Measurements from ENCODE around the gene JAKMIP2.
A peak's percentile ranks its signal among the peaks of the same experiment; 100 is the strongest.
"Not testable (repeated sequence)": the region's sequence is repeated elsewhere in the genome, so short reads cannot be mapped to it uniquely, and the experiment has no call there.

JAKMIP2 gene

DNA sequence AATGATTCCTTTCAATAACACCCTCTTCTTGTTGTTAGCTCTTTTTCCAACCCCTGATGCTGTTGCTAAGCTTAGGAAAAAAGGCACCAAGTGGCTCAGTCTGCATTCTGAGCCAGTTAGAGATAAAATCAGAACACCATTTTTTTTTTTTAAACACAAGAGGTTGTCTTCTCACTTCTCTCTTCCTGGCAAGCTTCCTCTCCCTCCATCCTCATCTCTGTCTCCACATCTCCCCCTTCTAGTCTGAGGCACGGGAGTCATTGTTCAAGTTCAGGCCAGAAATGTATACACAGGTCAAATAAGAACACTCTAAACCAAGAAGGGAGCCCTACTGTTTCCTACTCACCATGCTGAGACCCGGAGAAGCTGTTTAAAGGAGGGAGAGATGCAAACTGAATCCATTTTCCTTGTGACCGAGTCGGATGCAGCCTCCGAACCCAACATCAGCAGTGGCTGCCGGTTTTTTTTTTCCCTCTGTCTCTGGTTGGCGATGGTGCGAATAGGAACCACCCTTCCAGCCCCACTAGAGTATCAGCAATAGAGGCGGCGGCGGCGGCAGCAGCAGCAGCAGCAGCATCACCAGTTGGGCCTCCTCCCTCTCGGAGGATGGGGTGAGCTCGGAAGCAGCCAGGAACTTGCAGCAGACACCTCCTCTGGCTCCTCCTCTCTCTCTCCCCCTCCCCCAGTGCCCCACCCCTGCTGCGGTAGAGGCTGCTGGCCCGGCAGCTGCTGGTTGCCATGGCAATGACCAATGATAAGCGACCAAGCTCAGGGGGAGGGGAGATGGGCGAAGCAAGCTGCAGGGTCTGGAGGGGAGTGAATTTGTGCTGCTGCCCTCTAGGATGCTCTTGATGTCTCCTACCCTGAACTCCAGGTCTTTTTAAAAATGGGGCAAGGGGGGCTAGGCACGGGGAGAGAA, at the start of gene JAKMIP2:
Gene JAKMIP2 (minus strand): TSS at position 619 of the 919 bp plus-strand sequence. CDS start 110,922 bp downstream, outside the sequence.
- peak; percentile 95 for DNase-seq

DNA sequence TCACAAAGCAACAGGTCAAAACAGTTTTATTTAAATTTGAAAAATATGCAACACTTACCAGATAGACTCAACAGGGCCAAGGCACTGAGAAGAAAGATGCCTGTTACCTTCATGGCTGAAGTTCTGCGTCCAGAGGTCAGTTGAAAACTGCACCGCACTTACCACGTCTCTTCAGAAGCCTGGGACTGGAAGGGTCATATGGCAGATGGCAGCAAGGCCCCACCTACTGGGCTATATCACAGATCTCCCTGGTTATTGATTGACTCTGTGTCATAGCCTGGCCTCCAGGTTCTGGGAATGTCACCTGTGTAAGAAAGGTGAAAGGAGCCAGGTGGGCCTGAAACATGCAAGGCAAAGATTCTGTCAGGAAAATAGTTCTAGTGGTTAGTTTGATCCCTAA, 48.9 kb upstream of the JAKMIP2 start, which contains the start of gene SPINK1:
Gene SPINK1 (minus strand): TSS at position 207 of the 400 bp plus-strand sequence. CDS start 94 bp downstream, at position 113.
- DNase-seq: no peak

DNA sequence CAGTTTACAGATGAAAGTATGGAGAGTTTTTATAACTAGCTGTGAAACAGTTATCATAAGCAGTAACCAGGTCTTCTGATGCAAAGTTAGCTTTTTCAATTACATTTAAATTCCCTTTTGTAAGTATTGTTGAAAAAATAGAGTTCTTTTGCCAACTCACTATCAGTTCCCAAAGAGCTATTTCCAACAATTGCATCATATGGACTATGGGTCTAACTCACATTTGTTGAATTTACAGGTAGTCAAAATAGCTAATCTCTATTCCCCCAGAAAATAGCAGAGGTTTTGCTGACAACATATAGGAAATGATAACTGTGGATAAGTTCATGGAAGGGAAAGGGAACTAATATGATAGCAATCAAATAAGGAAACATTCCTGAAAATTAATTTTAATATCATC, 47.5 kb upstream of the JAKMIP2 start:
- no peak for DNase-seq

DNA sequence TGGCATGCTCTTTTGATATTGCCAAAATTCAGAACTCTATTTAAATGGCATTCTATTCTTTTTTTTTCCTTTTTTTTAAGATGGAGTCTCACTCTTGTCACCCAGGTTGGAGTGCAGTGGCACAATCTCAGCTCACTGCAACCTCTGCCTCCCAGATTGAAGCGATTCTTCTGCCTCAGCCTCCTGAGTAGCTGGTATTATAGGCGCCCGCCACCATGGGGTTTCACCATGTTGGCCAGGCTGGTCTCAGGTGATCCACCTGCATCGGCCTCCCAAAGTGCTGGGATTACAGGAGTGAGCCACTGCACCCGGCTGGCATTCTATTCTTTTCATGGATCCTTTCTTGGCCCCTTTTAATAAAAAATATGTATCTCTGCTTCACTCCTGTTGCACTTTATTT, 44.5 kb upstream of the JAKMIP2 start:
- DNase-seq: not testable (repeated sequence)

DNA sequence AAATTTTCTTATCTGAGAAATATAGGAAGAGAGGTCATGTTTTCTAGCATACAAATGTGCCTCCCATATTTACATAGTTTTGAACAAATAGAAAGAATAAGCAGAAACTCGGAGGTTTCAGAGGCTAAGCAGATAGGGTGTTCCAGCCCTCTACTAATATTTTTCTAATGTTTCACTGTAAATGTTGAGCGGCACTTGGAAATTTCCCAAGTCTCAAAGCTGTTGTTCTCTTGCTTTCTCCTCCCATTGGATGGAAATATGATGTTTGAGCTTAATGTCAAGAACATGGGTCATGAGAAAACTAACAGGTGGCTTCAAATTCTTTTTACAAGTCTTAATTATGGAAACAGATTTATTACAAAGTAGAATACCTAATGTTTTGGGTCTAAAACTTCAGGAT, 43.8 kb upstream of the JAKMIP2 start:
- no peak for DNase-seq

DNA sequence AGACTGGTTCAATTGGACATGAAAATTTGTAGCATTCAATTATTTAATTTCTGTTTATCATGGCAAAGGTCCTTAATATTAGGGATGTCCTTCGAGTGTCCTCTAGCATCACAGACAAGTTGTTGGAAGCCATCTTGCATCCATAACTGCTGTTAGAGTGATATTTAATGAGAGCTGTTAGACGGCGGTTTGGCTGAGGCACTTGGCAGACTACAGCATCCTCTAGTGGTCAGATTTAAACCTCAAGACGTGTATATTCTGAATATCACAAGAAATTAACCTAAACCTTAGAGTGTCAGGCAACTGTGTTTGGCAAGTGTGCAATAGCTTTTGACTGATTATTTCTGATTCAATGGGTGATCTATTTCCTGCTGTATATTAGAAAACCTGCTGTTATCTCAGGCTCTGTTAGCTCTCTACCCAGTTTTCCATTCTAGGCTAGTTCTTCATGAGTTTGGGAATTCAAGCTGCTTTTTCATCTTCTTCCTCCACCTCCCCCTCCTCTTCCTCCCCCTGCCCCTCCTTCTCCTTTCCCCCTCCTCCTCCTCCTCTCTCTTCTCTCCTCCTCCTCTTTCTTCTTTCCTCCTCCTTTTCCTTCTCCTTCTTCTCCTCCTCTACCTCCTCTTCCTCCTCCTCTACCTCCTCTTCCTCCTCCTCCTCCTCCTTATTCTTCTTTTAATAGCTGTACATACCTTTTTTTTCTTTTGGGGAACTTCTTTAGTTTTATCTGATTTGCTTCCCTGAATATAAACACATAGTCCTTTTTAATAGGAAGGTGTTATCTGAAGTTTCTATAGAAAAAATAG, 40.4 kb upstream of the JAKMIP2 start:
- DNase-seq: peak; percentile 76

DNA sequence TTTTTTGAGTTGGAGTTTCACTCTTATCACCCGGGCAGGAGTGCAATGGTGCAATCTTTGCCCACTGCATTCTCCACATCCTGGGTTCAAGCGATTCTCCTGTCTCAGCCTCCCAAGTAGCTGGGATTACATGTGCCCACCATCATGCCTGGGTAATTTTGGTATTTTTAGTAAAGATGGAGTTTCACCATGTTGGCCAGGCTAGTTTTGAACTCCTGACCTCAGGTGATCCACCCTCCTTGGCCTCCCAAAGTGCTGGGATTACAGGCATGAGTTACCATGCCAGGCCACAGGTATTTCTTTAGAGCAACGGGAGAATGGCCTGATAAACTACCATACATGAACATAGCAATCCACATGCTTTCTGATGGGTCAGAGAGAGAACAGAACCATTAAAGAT, 39.7 kb upstream of the JAKMIP2 start:
- DNase-seq: not testable (repeated sequence)

DNA sequence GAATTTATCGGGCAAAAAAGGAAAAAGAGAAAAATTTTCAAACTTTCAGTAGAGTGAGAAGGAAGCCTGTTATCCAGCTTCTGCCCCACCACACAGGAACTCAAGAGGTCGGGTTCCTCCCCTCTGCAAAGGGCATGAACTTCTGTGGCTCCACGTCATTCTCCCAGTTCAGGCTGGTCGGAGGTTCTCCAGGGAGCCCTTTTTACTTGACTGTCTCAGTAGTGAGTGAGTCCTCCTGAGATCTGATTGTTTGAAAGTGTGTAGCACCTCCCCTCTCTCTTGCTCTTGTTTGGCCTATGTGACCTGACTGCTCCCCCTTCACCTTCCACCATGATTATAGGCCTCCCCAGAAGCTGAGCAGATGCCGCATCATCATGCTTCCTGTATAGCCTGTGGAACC, 39.2 kb upstream of the JAKMIP2 start:
- DNase-seq: no peak

DNA sequence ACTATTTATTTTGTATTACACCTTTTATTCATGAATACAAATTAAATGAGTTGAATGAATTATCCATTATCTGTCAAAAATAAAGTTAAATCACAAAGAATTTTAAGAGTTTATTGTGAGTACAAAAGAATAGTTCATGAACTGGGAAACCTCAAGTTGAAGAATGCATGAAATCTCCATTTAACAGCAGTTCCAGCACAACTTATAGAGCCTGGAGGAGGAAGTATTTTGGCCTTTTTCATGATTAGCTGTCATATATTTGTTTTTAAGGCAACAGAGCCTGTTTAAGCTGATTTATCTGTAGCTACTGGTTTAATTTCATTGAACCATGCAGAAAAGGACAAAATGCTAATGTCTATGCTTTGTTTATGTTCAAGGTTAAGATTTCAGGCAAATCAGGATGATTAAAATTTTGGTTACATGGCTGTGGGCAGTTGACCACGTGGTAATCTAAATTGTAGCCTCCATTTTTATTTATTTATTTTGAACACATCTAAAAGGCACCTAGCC, 36.8 kb upstream of the JAKMIP2 start:
- no peak for DNase-seq

DNA sequence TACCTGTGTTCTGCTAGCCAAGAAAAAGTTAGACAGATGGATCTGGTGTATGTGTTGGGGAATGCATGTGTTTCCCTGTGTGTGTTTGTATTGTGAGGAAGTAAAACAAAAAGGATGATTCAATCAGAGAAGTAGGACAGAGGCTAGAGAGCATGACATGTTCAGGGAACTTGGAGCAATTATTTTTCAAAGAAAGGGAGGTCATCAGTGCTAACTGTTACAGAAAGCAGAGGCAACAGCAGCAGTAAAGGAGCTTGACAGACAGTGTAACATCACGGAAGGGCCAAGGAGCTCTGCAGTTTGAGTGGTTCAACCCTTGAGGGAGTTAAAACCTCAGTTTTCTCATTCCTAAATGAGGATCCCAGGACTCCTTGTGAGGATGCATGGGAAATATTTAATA, 35.8 kb upstream of the JAKMIP2 start:
- DNase-seq: no peak

DNA sequence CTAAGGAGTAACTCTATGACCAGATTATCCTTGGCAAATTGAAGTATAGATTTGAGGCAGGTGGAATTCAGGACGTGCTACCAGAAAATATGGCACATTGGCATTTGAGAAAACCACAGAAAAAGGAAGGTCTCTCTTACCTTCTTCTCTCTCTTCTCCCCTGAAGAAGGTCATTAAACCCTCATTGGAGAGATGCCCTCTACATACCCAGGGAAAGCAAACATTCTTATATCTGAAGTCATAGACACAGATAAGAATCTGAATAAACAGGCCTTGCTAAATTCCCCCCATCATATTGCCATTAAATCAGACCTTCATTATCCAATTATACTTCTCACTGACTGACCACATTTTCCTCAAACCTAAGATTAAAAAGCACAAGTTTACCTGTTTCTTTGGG, 31.2 kb upstream of the JAKMIP2 start:
- no peak for DNase-seq

DNA sequence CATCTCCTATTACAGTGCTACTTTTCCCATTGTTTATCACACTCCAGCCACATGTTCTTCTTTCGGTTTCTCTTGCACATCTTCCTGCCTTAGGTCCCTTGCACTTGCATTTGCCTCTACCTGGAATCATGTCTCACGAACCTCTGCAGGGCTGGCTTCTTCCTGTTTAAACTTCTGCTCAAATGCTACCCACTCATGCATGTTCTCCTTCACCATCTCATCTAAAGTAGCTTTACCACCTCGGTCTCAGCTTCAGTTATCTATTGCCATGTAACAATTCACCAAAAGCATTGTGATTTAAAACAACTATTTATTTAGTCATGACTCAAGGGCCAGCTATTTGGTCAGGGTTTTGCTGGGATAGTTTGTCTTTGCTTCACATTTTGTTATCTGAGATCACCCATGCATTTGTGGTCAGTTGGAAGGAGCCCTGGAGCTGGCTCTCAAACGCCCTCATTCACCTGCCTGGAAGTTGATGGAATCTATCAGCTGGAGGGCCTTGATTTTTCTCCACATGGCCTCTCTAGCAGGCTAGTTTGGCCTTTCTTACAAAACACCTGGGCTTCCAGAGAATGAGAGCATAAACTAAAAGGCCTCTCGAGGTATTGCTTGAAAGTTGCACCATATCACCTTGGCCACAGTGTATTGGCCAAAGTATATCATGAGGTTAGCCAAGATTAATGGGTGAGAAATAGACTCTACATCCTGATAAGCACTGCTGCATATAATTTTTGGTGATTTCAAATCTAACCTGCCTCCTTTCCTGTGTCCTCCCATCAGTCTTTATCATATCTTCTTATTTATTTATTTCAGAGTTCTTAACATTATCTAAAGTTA, 27.5 kb upstream of the JAKMIP2 start:
- no peak for DNase-seq

DNA sequence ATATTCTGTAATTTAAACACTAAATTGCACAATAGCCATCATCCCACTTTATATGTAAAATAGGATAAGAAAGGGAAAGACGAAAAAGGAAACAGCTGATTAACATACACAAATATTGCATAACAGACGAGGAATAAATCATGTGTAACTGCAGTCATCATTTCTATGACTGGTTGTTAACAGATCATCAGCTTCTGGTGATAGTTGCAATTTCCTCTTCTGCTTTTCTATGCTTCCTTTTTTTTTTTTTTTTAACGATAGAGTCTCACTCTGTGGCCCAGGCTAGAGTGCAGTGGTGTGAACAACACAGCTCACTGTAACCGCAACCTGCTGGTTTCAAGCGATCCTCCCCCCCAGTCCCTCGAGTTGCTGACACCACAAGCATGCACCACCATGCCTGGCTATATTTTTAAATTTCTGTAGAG, 22.5 kb upstream of the JAKMIP2 start:
- DNase-seq: no peak

DNA sequence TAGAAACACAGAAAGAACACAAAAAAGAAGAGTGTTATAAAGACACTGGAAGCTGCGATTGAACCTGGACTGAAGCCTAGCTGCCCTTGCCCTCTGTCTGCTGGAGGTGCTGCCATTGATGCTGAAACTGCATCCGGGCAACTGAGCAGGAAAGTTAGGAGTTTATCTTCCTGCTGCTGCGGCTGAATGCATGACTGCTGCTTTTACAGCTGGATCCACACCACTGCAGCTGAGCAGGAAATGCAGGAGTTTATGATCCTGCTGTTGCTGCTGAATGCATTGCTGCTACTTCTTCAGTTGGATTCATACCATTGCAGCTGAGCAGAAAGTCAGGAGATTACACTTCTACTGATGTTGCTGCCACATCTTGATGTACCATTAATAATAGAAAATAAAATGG, 21.8 kb upstream of the JAKMIP2 start:
- no peak for DNase-seq

DNA sequence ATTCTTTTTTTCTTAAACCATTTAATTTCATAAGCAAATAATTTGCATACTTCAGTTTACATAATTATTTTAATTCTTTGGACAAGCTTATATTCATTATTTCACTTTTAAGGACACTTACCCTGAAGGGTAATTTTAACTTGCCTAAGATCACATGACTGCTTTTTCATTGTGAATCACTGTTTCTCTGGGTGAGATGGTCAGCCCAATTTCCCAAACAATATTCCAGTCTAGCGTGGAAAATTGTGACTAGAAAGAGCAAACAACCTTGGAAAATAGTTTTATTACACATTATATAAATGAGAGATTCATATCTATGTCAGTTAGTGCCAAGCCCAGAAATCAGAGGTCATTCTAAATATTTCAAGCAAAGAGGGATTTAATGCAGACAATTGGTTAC, 21.4 kb upstream of the JAKMIP2 start:
- DNase-seq: no peak

DNA sequence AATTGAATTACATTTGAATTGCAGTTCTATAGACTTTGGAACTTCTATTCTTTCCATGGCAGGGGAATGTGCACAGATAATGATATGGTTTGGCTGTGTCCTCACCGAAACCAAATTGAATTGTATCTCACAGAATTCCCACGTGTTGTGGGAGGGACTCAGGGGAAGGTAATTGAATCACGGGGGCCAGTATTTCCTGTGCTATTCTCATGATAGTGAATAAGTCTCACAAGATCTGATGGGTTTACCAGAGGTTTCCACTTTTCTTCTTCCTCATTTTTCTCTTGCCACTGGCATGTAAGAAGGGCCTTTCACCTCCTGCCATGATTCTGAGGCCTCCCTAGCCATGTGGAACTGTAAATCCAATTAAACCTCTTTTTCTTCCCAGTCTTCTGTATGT, 20.6 kb upstream of the JAKMIP2 start:
- DNase-seq: not testable (repeated sequence)

DNA sequence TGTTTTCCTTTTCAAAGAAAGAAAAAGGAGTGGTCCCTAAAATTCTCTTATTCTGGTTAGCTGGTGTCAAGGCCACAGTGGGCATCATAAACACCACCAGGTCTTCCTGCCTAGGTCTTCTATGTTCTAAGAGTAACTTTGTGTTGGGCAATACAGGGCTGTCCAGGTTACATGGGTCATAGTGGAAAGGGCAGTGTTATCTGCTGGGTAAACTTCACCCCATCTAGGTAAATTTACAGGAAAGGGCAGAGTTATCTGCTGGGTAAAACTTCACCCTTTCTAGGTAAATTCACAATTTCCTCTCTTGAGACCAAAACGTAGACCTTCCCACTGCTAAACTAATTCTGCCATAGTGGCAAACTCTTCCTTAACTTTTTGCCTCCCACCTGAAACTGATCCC, 18.9 kb upstream of the JAKMIP2 start:
- no peak for DNase-seq

DNA sequence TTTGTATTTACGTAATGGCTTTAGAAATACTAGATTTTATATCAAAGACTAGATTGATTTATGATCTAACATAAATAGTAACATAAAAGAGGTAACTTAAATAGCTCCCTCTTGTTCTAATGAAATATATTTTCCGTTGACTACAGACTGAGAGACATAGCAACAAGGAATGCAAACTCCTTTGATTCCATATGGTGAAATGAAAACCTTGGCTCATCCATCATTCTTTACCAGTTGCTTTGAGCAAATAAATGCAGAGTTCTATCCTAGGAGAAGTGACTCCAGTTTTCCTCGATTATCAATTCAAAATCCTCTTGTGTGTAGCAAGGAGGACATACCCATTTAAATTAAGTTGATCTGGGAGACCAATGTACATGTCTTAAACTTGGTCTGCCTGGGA, 18.0 kb upstream of the JAKMIP2 start:
- DNase-seq: no peak

DNA sequence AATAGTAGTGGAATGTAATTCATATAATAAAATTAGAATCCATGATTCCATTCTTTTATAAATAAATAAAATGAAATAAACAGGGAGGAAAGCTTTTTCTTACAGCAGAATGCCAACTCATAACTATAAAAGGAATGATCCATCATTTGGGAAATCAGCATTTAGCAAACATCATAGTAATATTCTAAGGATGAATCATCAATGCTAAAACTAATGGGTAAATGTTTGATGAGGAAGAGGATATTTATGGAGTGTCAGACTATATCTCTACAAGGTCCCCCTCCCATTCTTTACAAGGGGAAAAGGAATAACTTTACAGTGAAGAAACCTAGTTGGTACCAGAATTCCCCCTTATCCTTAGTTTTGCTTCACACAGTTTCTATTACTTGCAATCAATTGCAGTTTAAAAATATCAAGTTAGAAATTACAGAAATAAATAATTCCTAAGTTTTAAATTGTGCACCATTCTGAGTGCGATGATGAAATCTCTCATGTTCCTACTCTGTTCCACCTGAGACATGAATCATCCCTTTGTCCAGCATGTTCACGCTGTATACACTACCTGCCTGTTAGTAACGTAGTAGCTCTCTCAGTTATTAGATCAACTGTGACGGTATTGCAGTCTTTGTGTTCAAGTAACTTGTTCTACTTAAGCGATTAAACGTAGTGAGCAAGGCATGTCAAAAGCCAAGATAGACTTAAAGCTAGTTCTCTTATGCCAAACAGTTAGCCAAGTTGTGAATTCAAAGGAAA, 14.2 kb upstream of the JAKMIP2 start:
- no peak for DNase-seq

DNA sequence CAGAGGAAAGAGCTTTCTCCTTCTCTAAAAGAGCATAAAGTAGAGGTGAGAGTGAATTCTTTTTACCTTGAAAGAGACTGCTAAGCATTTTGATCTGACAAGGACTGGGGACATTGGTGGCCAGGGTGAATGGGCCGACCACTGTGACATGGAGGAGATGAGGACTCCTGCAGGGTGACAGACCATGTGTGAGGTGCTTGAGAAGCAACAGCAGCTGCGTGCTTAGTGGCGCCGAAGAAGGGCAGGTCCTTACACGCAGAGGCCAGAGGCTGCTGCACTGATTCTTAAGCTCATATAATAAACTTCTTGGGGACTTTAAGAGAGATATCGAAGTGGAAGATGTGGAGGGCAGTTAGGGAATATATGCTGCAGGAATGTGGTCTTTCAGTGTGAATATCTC, 8.7 kb upstream of the JAKMIP2 start:
- no peak for DNase-seq

DNA sequence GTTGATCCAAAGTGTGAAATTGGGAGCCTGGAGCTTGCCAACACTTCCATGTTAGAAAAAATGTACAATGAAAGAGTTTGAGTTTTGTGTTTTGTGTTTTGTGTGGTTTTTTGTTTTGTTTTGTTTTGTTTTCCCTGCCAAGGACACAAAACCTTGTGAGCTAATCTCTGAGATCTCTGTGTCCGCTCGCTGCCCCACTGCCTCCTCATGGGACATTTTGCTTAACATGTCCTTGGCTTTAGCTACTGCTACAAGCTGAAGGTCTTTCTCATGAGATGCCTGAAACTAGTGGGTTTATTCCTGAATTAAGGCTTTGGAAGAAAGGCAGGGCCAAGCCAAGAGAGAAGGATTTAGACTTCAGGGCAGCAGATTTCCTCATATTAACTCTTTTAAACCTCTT, 7.3 kb upstream of the JAKMIP2 start:
- no peak for DNase-seq

DNA sequence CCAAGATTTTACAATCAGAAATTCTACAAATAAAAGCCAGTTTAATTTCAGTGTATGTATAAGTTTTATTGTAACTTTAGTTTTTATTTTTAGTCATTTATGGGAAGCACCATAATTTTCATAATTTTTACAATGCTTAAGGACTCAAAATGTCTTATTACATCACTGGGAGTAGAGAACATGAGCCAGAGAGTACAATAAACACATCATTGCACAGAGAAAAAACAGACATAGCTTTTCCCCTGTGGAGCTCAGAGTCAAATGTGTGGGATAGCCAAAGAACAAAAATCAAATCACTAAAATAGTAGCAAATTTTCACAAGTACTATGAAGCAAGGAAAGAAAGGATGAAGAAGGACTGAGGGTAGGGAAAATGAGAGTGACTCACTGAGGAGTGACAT, 5.5 kb upstream of the JAKMIP2 start:
- DNase-seq: no peak

Data from NCI-H2029 (cell line).